Omental fat pad (tissue), 4 donors: ENCODE data around the gene ZBTB44. TPM values are rescaled to one million over a fixed set of nuclear protein-coding genes. Genes with fewer than 3 reads are reported as not detected.
"Not testable (repeated sequence)": the region's sequence is repeated elsewhere in the genome, so short reads cannot be mapped to it uniquely, and the experiment has no call there.

ENCODE experiments used
- ATAC-seq: fragments of 150-250 bp; one replicate; pipeline ENCODE4 v1.9.1; 2016; ENCODE audit warnings: mild to moderate bottlenecking, moderate library complexity; ENCODE audit not compliant: low FRiP score
- DNase-seq: peaks from one replicate; pipeline ENCODE4 v3.0.0-alpha.2; 2019; ENCODE audit warnings: low spot score
- CTCF ChIP-seq, 3 donors: fragments of 450-650 bp; IDR thresholded peaks; one replicate each; pipeline ENCODE4 v1.5.1; 2016 to 2017; ENCODE audit warnings: antibody characterized with exemption in 3 of 3, mild to moderate bottlenecking in 3 of 3, moderate library complexity in 2 of 3
- total RNA-seq, 4 donors: library from RNA; depleted of rRNA; stranded (reverse); fragments of >200 nt; gene quantifications; one replicate each; pipeline ENCODE4 v1.1.0, GENCODE V29; 2016

ZBTB44 gene
- total RNA-seq, 4 donors from 2014 or later: 37.0 to 81.0 (median 46.6) TPM

GRCh38 chr11:130198292-130198691, 116.4 kb downstream of the ZBTB44 start:
- no peak for TF ChIP-seq CTCF (IDR thresholded peaks at IDR 0.05)
- DNase-seq (no peak), ATAC-seq (no peak)

- DNase-seq (no peak), ATAC-seq (no peak)
- TF ChIP-seq CTCF (IDR thresholded peaks at IDR 0.05): no peak
Measured at GRCh38 chr11:130197386-130198035, 117.2 kb downstream of the ZBTB44 start.

GRCh38 chr11:130194241-130195023, 120.3 kb downstream of the ZBTB44 start:
- DNase-seq (no peak), ATAC-seq (no peak)
- no peak for TF ChIP-seq CTCF (IDR thresholded peaks at IDR 0.05)

GRCh38 chr11:130193551-130193950, 121.2 kb downstream of the ZBTB44 start:
- not testable (repeated sequence) for ATAC-seq, DNase-seq

GRCh38 chr11:130192845-130193267, 121.9 kb downstream of the ZBTB44 start:
- TF ChIP-seq CTCF (IDR thresholded peaks at IDR 0.05): no peak
- DNase-seq: no peak
- ATAC-seq: no peak

GRCh38 chr11:130191896-130192295, 122.8 kb downstream of the ZBTB44 start:
- no peak for TF ChIP-seq CTCF (IDR thresholded peaks at IDR 0.05)
- DNase-seq (no peak), ATAC-seq (no peak)

GRCh38 chr11:130190371-130190881, 124.3 kb downstream of the ZBTB44 start:
- no peak for TF ChIP-seq CTCF (IDR thresholded peaks at IDR 0.05)
- DNase-seq: no peak
- ATAC-seq: no peak
